GM12891 (cell line): ENCODE results near the gene OCA2.

ENCODE experiments used
- POLR2A ChIP-seq: IDR thresholded peaks from 2 replicates; pipeline ENCODE4 v1.6.1; 2011; ENCODE audit warnings: low read depth, low read length, control low read depth
- POLR2AphosphoS5 ChIP-seq: IDR thresholded peaks from 2 replicates; pipeline ENCODE4 v1.6.1; 2011; ENCODE audit warnings: low read depth, low read length, control low read depth
- POU2F2 ChIP-seq: IDR thresholded peaks from 2 replicates; pipeline ENCODE4 v1.6.1; 2011; ENCODE audit warnings: low read depth, mild to moderate bottlenecking, control low read depth, low read length, moderate library complexity
- TAF1 ChIP-seq: IDR thresholded peaks from 2 replicates; pipeline ENCODE4 v1.6.1; 2011; ENCODE audit warnings: low read depth, low read length, control low read depth

DNA sequence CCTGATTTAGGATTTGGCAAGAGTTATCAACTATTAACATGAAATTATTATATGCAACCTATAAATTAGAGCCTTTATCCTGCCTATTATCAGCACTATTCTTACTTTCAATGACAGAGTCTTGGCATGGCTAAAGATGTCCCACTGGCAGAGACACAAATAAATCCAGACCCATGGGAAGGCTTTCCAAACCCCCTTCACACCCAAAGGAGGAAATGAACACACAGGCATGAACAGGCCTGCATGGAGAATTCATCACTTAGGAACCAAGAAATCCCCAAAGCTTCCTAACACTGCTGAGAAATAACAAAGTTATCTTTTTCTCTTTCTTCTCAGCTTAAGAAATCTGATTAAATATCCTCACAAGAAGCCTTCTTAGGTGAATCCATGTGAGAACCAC is 213.9 kb downstream of the OCA2 start:
- no peak for TF ChIP-seq POLR2A
- no peak for TF ChIP-seq POLR2AphosphoS5
- no peak for TF ChIP-seq POU2F2
- TF ChIP-seq TAF1, result no peak
